Skeletal muscle tissue (tissue), 4 donors: ENCODE results near the gene SLF2. TPM values are rescaled to one million over a fixed set of nuclear protein-coding genes. Genes with fewer than 3 reads are reported as not detected.

Experiments used
- H3K27ac ChIP-seq: one replicate; pipeline ENCODE4 v1.7.0; 2013; ENCODE audit warnings: mild to moderate bottlenecking, low read depth, low read length, inconsistent platforms
- H3K27me3 ChIP-seq, 3 donors: one replicate each; pipeline ENCODE4 v1.7.0; 2013; ENCODE audit warnings: low read length in 3 of 3; ENCODE audit not compliant: control insufficient read depth in 3 of 3, insufficient read depth in 3 of 3
- H3K36me3 ChIP-seq, 3 donors: one replicate each; pipeline ENCODE4 v1.7.0; 2013; ENCODE audit warnings: low read length in 3 of 3; ENCODE audit not compliant: control insufficient read depth in 3 of 3, insufficient read depth in 3 of 3
- H3K4me1 ChIP-seq, 3 donors: one replicate each; pipeline ENCODE4 v1.7.0; 2013; ENCODE audit warnings: low read length in 3 of 3, mild to moderate bottlenecking in 3 of 3; ENCODE audit not compliant: control insufficient read depth in 3 of 3, insufficient read depth in 3 of 3
- H3K4me3 ChIP-seq, 3 donors: one replicate each; pipeline ENCODE4 v1.7.0; 2013; ENCODE audit warnings: low read length in 3 of 3
- H3K9ac ChIP-seq, 3 donors: one replicate each; pipeline ENCODE4 v1.7.0; 2013; ENCODE audit warnings: low read length in 3 of 3, mild to moderate bottlenecking in 3 of 3, moderate library complexity in 2 of 3, low read depth in 1 of 3
- H3K9me3 ChIP-seq, 3 donors: one replicate each; pipeline ENCODE4 v1.7.0; 2013; ENCODE audit warnings: low read length in 3 of 3; ENCODE audit not compliant: control insufficient read depth in 3 of 3
- total RNA-seq: library from RNA; depleted of rRNA; stranded (reverse); fragments of >200 nt; gene quantifications from one replicate; pipeline ENCODE4 v1.2.3, GENCODE V29; 2014
- donor health status: Osteomylitis.

The SLF2 gene
- total RNA-seq, 1 donor from 2014 or later = 98.6 TPM

- peaks cover 24 to 45% (median 28%) of the 10 kb centered on the region in 3 donors for H3K4me1 ChIP-seq
- peaks cover 40 to 55% (median 51%) of the 10 kb centered on the region in 3 donors for H3K36me3 ChIP-seq
- no peaks in the 10 kb centered on the region for H3K9me3 ChIP-seq
- H3K4me3 ChIP-seq = no peak overlapping the region
- no peak overlapping the region for H3K9ac ChIP-seq
- H3K27me3 ChIP-seq = no peaks in the 10 kb centered on the region
- H3K27ac ChIP-seq = no peak overlapping the region
Measured at GRCh38 chr10:100983868-100984671, 71.3 kb downstream of the SLF2 start.

GRCh38 chr10:100984672-100985177 is 72.0 kb downstream of the SLF2 start:
- H3K4me3 ChIP-seq = no peak overlapping the region
- no peaks in the 10 kb centered on the region for H3K27me3 ChIP-seq
- peaks cover 24 to 52% (median 33%) of the 10 kb centered on the region in 3 donors for H3K4me1 ChIP-seq
- no peak overlapping the region for H3K9ac ChIP-seq
- peaks cover 45 to 55% (median 54%) of the 10 kb centered on the region in 3 donors for H3K36me3 ChIP-seq
- no peak overlapping the region for H3K27ac ChIP-seq
- H3K9me3 ChIP-seq = no peaks in the 10 kb centered on the region

GRCh38 chr10:100985336-100985735 is 72.6 kb downstream of the SLF2 start:
- H3K4me3 ChIP-seq = no peak overlapping the region
- H3K4me1 ChIP-seq = peaks cover 25 to 56% (median 36%) of the 10 kb centered on the region in 3 donors
- no peaks in the 10 kb centered on the region for H3K9me3 ChIP-seq
- no peak overlapping the region for H3K9ac ChIP-seq
- H3K27me3 ChIP-seq = no peaks in the 10 kb centered on the region
- H3K27ac ChIP-seq = no peak overlapping the region
- H3K36me3 ChIP-seq = peaks cover 43 to 54% (median 51%) of the 10 kb centered on the region in 3 donors

- peak overlapping the region; percentile 75 for H3K27ac ChIP-seq
- peaks cover 46 to 54% (median 50%) of the 10 kb centered on the region in 3 donors for H3K36me3 ChIP-seq
- H3K9me3 ChIP-seq = no peaks in the 10 kb centered on the region
- H3K9ac ChIP-seq = peak overlapping the region; percentile 90 to 98 (median 91)
- H3K27me3 ChIP-seq = no peaks in the 10 kb centered on the region
- peak overlapping the region; percentile 95 to 100 (median 97) for H3K4me3 ChIP-seq
- peaks cover 27 to 58% (median 38%) of the 10 kb centered on the region in 3 donors for H3K4me1 ChIP-seq
Measured at GRCh38 chr10:100986623-100986951, 73.8 kb downstream of the SLF2 start.

- Histone ChIP-seq H3K36me3 (peaks cover 46 to 51% (median 50%) of the 10 kb centered on the region in 3 donors), H3K4me3 (peak within 1 kb of the TSS; percentile 95 to 100 (median 97)), H3K4me1 (peaks cover 27 to 58% (median 38%) of the 10 kb centered on the region in 3 donors), H3K9ac (peak within 1 kb of the TSS; percentile 90 to 98 (median 91)), H3K27ac (peak within 1 kb of the TSS; percentile 75), H3K27me3 (no peaks in the 10 kb centered on the region), H3K9me3 (no peaks in the 10 kb centered on the region)
Measured at GRCh38 chr10:100986952-100987684, 74.4 kb downstream of the SLF2 start, which contains the start of the genes MRPL43 and TWNK. TSS of gene MRPL43 (minus strand) at chr10:100987497. CDS start at chr10:100987443, 54 bp downstream. TSS of gene TWNK (plus strand) at chr10:100987543. CDS start at chr10:100988211, 668 bp downstream.

- Histone ChIP-seq H3K27ac (peak overlapping the region; percentile 75), H3K4me1 (peaks cover 27 to 58% (median 38%) of the 10 kb centered on the region in 3 donors), H3K9ac (peak overlapping the region; percentile 90 to 98 (median 91)), H3K36me3 (peaks cover 46 to 49% (median 49%) of the 10 kb centered on the region in 3 donors), H3K9me3 (no peaks in the 10 kb centered on the region), H3K27me3 (no peaks in the 10 kb centered on the region), H3K4me3 (peak overlapping the region; percentile 95 to 100 (median 97))
Measured at GRCh38 chr10:100987685-100988049, 74.9 kb downstream of the SLF2 start.

GRCh38 chr10:100988166-100988565 is 75.4 kb downstream of the SLF2 start:
- peaks cover 44 to 45% (median 45%) of the 10 kb centered on the region in 3 donors for H3K36me3 ChIP-seq
- no peak overlapping the region for H3K27ac ChIP-seq
- peak overlapping the region in 2 of 3 donors; percentile 14 to 98 for H3K9ac ChIP-seq
- H3K4me3 ChIP-seq = peak overlapping the region; percentile 95 to 100 (median 97)
- H3K9me3 ChIP-seq = no peaks in the 10 kb centered on the region
- H3K27me3 ChIP-seq = no peaks in the 10 kb centered on the region
- H3K4me1 ChIP-seq = peaks cover 27 to 56% (median 36%) of the 10 kb centered on the region in 3 donors

- Histone ChIP-seq H3K9ac (peak overlapping the region in 1 of 3 donors; percentile 23), H3K27me3 (no peaks in the 10 kb centered on the region), H3K4me1 (peaks cover 27 to 54% (median 36%) of the 10 kb centered on the region in 3 donors), H3K9me3 (no peaks in the 10 kb centered on the region), H3K4me3 (no peak overlapping the region), H3K27ac (no peak overlapping the region), H3K36me3 (peaks cover 47 to 49% (median 49%) of the 10 kb centered on the region in 3 donors)
Measured at GRCh38 chr10:100989088-100989487, 76.3 kb downstream of the SLF2 start.

- Histone ChIP-seq H3K36me3 (peaks cover 26 to 34% (median 34%) of the 10 kb centered on the region in 3 donors), H3K4me3 (no peak overlapping the region), H3K9me3 (no peaks in the 10 kb centered on the region), H3K9ac (peak overlapping the region in 1 of 3 donors; percentile 25), H3K27me3 (no peaks in the 10 kb centered on the region), H3K27ac (no peak overlapping the region), H3K4me1 (peaks cover 15 to 37% (median 28%) of the 10 kb centered on the region in 3 donors)
Measured at GRCh38 chr10:100993986-100994708, 81.4 kb downstream of the SLF2 start.
